WTC11 (cell line): Measurements from ENCODE around the gene PLEKHG5. TPM values are rescaled to one million over a fixed set of nuclear protein-coding genes. Genes with fewer than 3 reads are reported as not detected.

ENCODE experiments used
- ATAC-seq: fragments of 200-7000 bp; cut with Tn5 transposase; 2 replicates; pipeline ENCODE4 v1.10.0; 2021; ENCODE audit warnings: mild to moderate bottlenecking, moderate library complexity
- CTCF ChIA-PET: fragments of 300-600 bp; sonication (Branson Sonifier 250); formaldehyde crosslinking; loops from one replicate; lab custom pipeline; 2021; ENCODE audit warnings: antibody characterized with exemption; lab: Charles Lee
- POLR2A ChIA-PET: fragments of 350-600 bp; sonication (Branson Sonifier 250); formaldehyde crosslinking; loops from one replicate; lab custom pipeline; 2021; ENCODE audit warnings: antibody characterized with exemption; lab: Charles Lee
- DNase-seq: peaks from one replicate; pipeline ENCODE4 v3.0.0; 2021; ENCODE audit warnings: low spot score
- H3K27ac Mint-ChIP-seq: 2 replicates; pipeline ENCODE4 v1.8.0; 2021; ENCODE audit warnings: mixed read lengths
- H3K27me3 Mint-ChIP-seq: 2 replicates; pipeline ENCODE4 v1.8.0; 2021; ENCODE audit warnings: low read depth, mild to moderate bottlenecking, moderate library complexity, mixed read lengths
- H3K36me3 Mint-ChIP-seq: 2 replicates; pipeline ENCODE4 v1.8.0; 2021; ENCODE audit warnings: mixed read lengths
- H3K4me1 Mint-ChIP-seq: 2 replicates; pipeline ENCODE4 v1.8.0; 2022; ENCODE audit warnings: mixed read lengths
- H3K4me3 Mint-ChIP-seq: 2 replicates; pipeline ENCODE4 v1.8.0; 2021; ENCODE audit warnings: mild to moderate bottlenecking, moderate library complexity, mixed read lengths
- H3K9me3 Mint-ChIP-seq: 2 replicates; pipeline ENCODE4 v1.8.0; 2021; ENCODE audit warnings: mixed read lengths
- ELF4 ChIP-seq: sonication (generic); formaldehyde crosslinking; IDR thresholded peaks from 2 replicates; pipeline ENCODE4 v1.8.1; 2022; ENCODE audit warnings: low read depth, mild to moderate bottlenecking, moderate library complexity, missing genetic modification reagents
- GRHL2 ChIP-seq: fragments of 250-450 bp; sonication (Bioruptor Pico); IDR thresholded peaks from 2 replicates; pipeline ENCODE4 v1.8.0; 2022; ENCODE audit warnings: mild to moderate bottlenecking, moderate library complexity; ENCODE audit not compliant: insufficient replicate concordance, severe bottlenecking
- IRF2 ChIP-seq: sonication (generic); formaldehyde crosslinking; IDR thresholded peaks from 2 replicates; pipeline ENCODE4 v1.8.0; 2022; ENCODE audit warnings: low read depth, missing genetic modification reagents, borderline replicate concordance
- JAZF1 ChIP-seq: fragments of 250-450 bp; sonication (Bioruptor Pico); IDR thresholded peaks from 2 replicates; pipeline ENCODE4 v1.9.0; 2021; ENCODE audit warnings: moderate library complexity, mild to moderate bottlenecking, inconsistent platforms
- RELA ChIP-seq: sonication (generic); formaldehyde crosslinking; IDR thresholded peaks from 2 replicates; pipeline ENCODE4 v1.8.1; 2022; ENCODE audit warnings: missing genetic modification reagents, mild to moderate bottlenecking, borderline replicate concordance
- SMAD4 ChIP-seq: sonication (generic); formaldehyde crosslinking; IDR thresholded peaks from 2 replicates; pipeline ENCODE4 v1.8.0; 2022; ENCODE audit warnings: mild to moderate bottlenecking, missing genetic modification reagents
- TEAD1 ChIP-seq: sonication (generic); formaldehyde crosslinking; IDR thresholded peaks from 2 replicates; pipeline ENCODE4 v1.8.0; 2022; ENCODE audit warnings: mild to moderate bottlenecking, missing genetic modification reagents
- ZNF121 ChIP-seq: sonication (generic); formaldehyde crosslinking; IDR thresholded peaks from 2 replicates; pipeline ENCODE4 v1.8.0; 2023; ENCODE audit warnings: missing genetic modification reagents
- ZNF219 ChIP-seq: sonication (generic); formaldehyde crosslinking; IDR thresholded peaks from 2 replicates; pipeline ENCODE4 v1.8.0; 2023; ENCODE audit warnings: missing genetic modification reagents, mild to moderate bottlenecking, borderline replicate concordance
- ZNF396 ChIP-seq: fragments of 250-450 bp; sonication (Bioruptor Pico); IDR thresholded peaks from 2 replicates; pipeline ENCODE4 v1.8.0; 2021; ENCODE audit warnings: mild to moderate bottlenecking, moderate library complexity, borderline replicate concordance
- total RNA-seq: library from RNA; stranded (reverse); gene quantifications from 3 replicates; pipeline ENCODE4 v1.2.3, GENCODE V29; 2021
- TF ChIP-seq, protein P1 (sequence below): fragments of 250-450 bp; sonication (Bioruptor Pico); IDR thresholded peaks from 2 replicates; pipeline ENCODE4 v1.9.0; 2021; ENCODE audit warnings: mild to moderate bottlenecking
- TF ChIP-seq, protein P2 (sequence below): sonication (generic); formaldehyde crosslinking; IDR thresholded peaks from 2 replicates; pipeline ENCODE4 v1.8.1; 2022; ENCODE audit warnings: mild to moderate bottlenecking, moderate library complexity, missing genetic modification reagents
- TF ChIP-seq, protein P3 (sequence below): sonication (generic); formaldehyde crosslinking; IDR thresholded peaks from 2 replicates; pipeline ENCODE4 v1.8.1; 2023; ENCODE audit warnings: mild to moderate bottlenecking, moderate library complexity, missing genetic modification reagents
- TF ChIP-seq, protein P4 (sequence below): sonication (generic); formaldehyde crosslinking; IDR thresholded peaks from 2 replicates; pipeline ENCODE4 v1.8.0; 2022; ENCODE audit warnings: missing genetic modification reagents
- TF ChIP-seq, protein P5 (sequence below): sonication (generic); formaldehyde crosslinking; IDR thresholded peaks from 2 replicates; pipeline ENCODE4 v1.8.0; 2022; ENCODE audit warnings: mild to moderate bottlenecking, missing genetic modification reagents
- TF ChIP-seq, protein P6 (sequence below): sonication (generic); formaldehyde crosslinking; IDR thresholded peaks from 2 replicates; pipeline ENCODE4 v1.8.0; 2022; ENCODE audit warnings: mild to moderate bottlenecking, missing genetic modification reagents

Gene PLEKHG5
- total RNA-seq, 1 experiment from 2014 or later, result 27.5 TPM

DNA sequence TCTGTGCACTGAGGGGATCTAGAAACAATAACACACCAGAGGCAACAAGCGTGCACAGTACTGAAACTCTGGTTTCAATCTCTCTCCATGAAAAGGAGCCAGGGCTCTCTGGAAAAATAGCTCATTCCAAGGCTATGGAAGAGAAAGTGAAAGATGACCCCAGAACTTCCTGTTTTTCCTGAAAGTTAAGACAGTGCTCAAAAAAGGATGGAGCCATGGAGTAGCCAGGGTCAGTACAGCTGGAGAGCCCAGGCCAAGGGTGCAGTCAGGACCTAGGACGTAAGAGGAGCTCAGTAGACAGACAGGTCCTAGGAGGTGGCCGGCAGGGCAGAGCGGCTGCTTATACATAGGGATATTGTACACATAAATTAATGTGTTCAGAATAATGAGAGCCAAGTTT, 43.7 kb upstream of the PLEKHG5 start (continued):
- TF ChIP-seq, protein P1, sequence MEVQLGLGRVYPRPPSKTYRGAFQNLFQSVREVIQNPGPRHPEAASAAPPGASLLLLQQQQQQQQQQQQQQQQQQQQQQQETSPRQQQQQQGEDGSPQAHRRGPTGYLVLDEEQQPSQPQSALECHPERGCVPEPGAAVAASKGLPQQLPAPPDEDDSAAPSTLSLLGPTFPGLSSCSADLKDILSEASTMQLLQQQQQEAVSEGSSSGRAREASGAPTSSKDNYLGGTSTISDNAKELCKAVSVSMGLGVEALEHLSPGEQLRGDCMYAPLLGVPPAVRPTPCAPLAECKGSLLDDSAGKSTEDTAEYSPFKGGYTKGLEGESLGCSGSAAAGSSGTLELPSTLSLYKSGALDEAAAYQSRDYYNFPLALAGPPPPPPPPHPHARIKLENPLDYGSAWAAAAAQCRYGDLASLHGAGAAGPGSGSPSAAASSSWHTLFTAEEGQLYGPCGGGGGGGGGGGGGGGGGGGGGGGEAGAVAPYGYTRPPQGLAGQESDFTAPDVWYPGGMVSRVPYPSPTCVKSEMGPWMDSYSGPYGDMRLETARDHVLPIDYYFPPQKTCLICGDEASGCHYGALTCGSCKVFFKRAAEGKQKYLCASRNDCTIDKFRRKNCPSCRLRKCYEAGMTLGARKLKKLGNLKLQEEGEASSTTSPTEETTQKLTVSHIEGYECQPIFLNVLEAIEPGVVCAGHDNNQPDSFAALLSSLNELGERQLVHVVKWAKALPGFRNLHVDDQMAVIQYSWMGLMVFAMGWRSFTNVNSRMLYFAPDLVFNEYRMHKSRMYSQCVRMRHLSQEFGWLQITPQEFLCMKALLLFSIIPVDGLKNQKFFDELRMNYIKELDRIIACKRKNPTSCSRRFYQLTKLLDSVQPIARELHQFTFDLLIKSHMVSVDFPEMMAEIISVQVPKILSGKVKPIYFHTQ (CRISPR knock-in tag), result no peak

DNA sequence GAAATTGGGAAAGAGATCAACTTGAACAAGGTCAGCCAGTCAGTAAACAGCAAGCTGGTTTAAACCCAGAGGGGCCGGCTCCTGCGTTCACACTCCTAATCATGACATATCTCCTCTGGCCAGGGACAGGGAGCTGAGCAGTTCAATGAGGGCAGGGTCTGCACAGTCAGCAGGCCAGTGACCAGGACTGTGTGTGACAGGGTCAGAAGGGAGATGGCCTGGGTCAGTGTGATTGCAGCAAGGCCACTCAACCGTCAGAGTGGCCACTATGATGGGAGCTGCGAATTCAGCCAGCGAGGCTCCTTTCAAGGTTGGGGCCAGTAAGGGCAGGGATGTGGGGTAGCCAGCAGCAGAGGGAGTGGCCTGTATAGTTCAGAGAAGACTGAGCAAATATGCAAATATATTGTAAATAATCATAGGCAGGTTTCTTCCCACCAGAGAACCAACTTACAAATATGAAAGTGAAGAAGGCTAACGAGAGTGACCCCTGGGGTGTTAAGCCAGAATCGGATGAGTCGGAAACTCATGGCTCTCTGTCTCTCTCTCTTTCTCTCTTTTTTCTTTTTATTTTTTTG, 42.9 kb upstream of the PLEKHG5 start:
- Mint-ChIP-seq H3K27me3 (no peaks in the 10 kb centered on the region), H3K27ac (no peak overlapping the region), H3K4me1 (no peaks in the 10 kb centered on the region), H3K4me3 (no peak overlapping the region), H3K9me3 (no peaks in the 10 kb centered on the region), H3K36me3 (peaks cover 56% of the 10 kb centered on the region)
- DNase-seq (no peak), ATAC-seq (no peak)
- ChIA-PET CTCF (interaction anchor here (4.0 kb wide), 1 partner anchor 11 kb away, joined by 26 read pairs; no protein-coding TSS in a partner anchor), POLR2A (interaction anchor here (0.7 kb wide), 1 partner anchor 98 kb away, joined by 6 read pairs; no protein-coding TSS in a partner anchor)
- TF ChIP-seq ZNF219 (CRISPR knock-in tag) (no peak), ZNF396 (CRISPR knock-in tag) (no peak), JAZF1 (no peak), SMAD4 (no peak), GRHL2 (CRISPR knock-in tag) (no peak), IRF2 (no peak), ZNF121 (no peak), RELA (CRISPR knock-in tag) (no peak), ELF4 (CRISPR knock-in tag) (no peak), TEAD1 (CRISPR knock-in tag) (no peak)
- TF ChIP-seq, protein P2, sequence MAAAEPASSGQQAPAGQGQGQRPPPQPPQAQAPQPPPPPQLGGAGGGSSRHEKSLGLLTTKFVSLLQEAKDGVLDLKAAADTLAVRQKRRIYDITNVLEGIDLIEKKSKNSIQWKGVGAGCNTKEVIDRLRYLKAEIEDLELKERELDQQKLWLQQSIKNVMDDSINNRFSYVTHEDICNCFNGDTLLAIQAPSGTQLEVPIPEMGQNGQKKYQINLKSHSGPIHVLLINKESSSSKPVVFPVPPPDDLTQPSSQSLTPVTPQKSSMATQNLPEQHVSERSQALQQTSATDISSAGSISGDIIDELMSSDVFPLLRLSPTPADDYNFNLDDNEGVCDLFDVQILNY (CRISPR knock-in tag), result no peak
- TF ChIP-seq, protein P3, sequence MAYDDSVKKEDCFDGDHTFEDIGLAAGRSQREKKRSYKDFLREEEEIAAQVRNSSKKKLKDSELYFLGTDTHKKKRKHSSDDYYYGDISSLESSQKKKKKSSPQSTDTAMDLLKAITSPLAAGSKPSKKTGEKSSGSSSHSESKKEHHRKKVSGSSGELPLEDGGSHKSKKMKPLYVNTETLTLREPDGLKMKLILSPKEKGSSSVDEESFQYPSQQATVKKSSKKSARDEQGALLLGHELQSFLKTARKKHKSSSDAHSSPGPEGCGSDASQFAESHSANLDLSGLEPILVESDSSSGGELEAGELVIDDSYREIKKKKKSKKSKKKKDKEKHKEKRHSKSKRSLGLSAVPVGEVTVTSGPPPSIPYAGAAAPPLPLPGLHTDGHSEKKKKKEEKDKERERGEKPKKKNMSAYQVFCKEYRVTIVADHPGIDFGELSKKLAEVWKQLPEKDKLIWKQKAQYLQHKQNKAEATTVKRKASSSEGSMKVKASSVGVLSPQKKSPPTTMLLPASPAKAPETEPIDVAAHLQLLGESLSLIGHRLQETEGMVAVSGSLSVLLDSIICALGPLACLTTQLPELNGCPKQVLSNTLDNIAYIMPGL (CRISPR knock-in tag), result no peak
- TF ChIP-seq, protein P4, sequence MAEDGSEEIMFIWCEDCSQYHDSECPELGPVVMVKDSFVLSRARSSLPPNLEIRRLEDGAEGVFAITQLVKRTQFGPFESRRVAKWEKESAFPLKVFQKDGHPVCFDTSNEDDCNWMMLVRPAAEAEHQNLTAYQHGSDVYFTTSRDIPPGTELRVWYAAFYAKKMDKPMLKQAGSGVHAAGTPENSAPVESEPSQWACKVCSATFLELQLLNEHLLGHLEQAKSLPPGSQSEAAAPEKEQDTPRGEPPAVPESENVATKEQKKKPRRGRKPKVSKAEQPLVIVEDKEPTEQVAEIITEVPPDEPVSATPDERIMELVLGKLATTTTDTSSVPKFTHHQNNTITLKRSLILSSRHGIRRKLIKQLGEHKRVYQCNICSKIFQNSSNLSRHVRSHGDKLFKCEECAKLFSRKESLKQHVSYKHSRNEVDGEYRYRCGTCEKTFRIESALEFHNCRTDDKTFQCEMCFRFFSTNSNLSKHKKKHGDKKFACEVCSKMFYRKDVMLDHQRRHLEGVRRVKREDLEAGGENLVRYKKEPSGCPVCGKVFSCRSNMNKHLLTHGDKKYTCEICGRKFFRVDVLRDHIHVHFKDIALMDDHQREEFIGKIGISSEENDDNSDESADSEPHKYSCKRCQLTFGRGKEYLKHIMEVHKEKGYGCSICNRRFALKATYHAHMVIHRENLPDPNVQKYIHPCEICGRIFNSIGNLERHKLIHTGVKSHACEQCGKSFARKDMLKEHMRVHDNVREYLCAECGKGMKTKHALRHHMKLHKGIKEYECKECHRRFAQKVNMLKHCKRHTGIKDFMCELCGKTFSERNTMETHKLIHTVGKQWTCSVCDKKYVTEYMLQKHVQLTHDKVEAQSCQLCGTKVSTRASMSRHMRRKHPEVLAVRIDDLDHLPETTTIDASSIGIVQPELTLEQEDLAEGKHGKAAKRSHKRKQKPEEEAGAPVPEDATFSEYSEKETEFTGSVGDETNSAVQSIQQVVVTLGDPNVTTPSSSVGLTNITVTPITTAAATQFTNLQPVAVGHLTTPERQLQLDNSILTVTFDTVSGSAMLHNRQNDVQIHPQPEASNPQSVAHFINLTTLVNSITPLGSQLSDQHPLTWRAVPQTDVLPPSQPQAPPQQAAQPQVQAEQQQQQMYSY (CRISPR knock-in tag), result no peak
- TF ChIP-seq, protein P5, sequence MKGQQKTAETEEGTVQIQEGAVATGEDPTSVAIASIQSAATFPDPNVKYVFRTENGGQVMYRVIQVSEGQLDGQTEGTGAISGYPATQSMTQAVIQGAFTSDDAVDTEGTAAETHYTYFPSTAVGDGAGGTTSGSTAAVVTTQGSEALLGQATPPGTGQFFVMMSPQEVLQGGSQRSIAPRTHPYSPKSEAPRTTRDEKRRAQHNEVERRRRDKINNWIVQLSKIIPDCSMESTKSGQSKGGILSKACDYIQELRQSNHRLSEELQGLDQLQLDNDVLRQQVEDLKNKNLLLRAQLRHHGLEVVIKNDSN, result no peak
- TF ChIP-seq, protein P6, sequence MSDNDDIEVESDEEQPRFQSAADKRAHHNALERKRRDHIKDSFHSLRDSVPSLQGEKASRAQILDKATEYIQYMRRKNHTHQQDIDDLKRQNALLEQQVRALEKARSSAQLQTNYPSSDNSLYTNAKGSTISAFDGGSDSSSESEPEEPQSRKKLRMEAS, result no peak
